Right lobe of liver (tissue), 6 donors: ENCODE results near the gene MLH1. TPM values are rescaled to one million over a fixed set of nuclear protein-coding genes. Genes with fewer than 3 reads are reported as not detected.

Experiments
- ATAC-seq, 4 donors: fragments of 200-7000 bp; cut with Tn5 transposase; one replicate each; pipeline ENCODE4 v1.9.1; 2020; ENCODE audit warnings: mild to moderate bottlenecking in 4 of 4, moderate library complexity in 4 of 4
- DNase-seq, 3 donors: peaks; one replicate each; pipeline ENCODE4 v3.0.0-alpha.2; 2020
- H3K27ac ChIP-seq, 3 donors: fragments of 200-600 bp; one replicate each; pipeline ENCODE4 v1.8.0; 2022
- H3K27me3 ChIP-seq, 2 donors: fragments of 200-600 bp; one replicate each; pipeline ENCODE4 v1.8.0; 2022
- H3K36me3 ChIP-seq, 4 donors: fragments of 200-600 bp; sonication (generic) in 1 of 4; one replicate each; pipeline versions ENCODE4 v1.5.1 to v1.8.0; 2017 to 2022; ENCODE audit warnings: control low read depth in 1 of 4
- H3K4me1 ChIP-seq, 4 donors: fragments of 200-600 bp; sonication (generic) in 1 of 4; one replicate each; pipeline versions ENCODE4 v1.5.1 to v1.8.0; 2017 to 2022; ENCODE audit warnings: control low read depth in 1 of 4
- H3K4me3 ChIP-seq, 3 donors: fragments of 200-600 bp; one replicate each; pipeline ENCODE4 v1.8.0; 2022
- H3K9me3 ChIP-seq, 4 donors: fragments of 200-600 bp; sonication (generic) in 1 of 4; one replicate each; pipeline versions ENCODE4 v1.5.1 to v1.8.0; 2017 to 2022; ENCODE audit warnings: control low read depth in 1 of 4
- POLR2A ChIP-seq: fragments of 450-650 bp; IDR thresholded peaks from one replicate; pipeline ENCODE4 v1.6.1; 2017; ENCODE audit warnings: antibody characterized with exemption, mild to moderate bottlenecking
- WGBS: methylation state at CpG from one replicate; pipeline ENCODE4 v1.1.6; 2018; ENCODE audit warnings: low coverage, low lambda C conversion rate; ENCODE audit not compliant: insufficient coverage; ENCODE audit errors: missing lambda C conversion rate; 5-methylcytosine and 5-hydroxymethylcytosine counted together
- intact Hi-C, 2 donors: fragments of 100-400 bp; cut with DNase I; formaldehyde crosslinking; loops; one replicate each; pipeline versions ENCODE4 v1.11.2 to v1.14.1; 2022
- total RNA-seq, 6 experiments: library from RNA; depleted of rRNA in 2 of 6; stranded (reverse); fragments of >200 nt in 2 of 6; fragmentation: NEBNext Ultra II Directional in 3 of 6; extraction: Animal tissue kit (Norgen Biotek cat#: 25700) in 3 of 6; gene quantifications; one replicate each; pipeline versions ENCODE4 v1.1.0 to v1.2.4, GENCODE V29; 2016 to 2023
- TF ChIP-seq, protein P1 (sequence below), 4 donors: fragments of 200-600 bp in 3 of 4; fragments of 450-650 bp in 1 of 4; IDR thresholded peaks; one replicate each; pipeline versions ENCODE4 v1.5.1 to v1.8.0; 2016 to 2022; ENCODE audit warnings: antibody characterized with exemption in 4 of 4, mild to moderate bottlenecking in 2 of 4
- donor health status: DM: no; HTN: yes; CAD: no.
- donor health status: DM: no; HTN: no; CAD: no.
- donor health status: DM: no; HTN: no; CAD: no.
- donor health status: DM: no; HTN: yes; CAD: no.
- donor health status: DM: no; HTN: yes; CAD: no.

MLH1 gene
- total RNA-seq, 6 experiments from 2014 or later, result 13.1 to 23.2 (median 15.3) TPM

DNA sequence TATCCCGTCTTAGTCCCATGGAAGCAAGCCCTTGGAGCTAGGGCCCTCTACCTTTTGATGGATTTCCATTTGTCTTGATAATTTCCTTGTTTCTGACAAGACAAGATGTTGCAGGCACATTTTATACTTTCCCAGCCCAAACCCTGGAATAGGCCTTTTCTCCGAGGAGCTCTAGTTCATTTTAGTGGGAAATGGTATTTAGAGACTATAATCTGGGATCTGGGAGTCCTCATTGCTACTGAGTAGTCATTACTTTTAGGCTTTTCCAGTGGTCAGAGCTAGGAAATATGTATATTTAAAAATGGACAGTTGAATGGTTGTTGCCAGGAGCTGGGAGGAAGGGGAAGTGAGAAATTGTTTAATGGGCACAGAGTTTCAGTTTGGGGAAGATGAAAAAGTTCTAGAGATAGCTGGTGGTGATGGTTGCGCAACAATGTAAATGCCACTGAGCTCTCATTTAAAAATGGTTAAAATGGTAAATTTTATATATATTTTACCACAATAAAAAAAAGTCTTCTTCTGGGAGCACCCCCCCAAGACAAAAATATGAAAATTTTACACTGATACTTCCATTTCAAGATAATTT is 31.6 kb downstream of the MLH1 start:
- peaks cover 0 to 24% (median 12%) of the 10 kb centered on the region in 4 donors for H3K36me3 ChIP-seq

DNA sequence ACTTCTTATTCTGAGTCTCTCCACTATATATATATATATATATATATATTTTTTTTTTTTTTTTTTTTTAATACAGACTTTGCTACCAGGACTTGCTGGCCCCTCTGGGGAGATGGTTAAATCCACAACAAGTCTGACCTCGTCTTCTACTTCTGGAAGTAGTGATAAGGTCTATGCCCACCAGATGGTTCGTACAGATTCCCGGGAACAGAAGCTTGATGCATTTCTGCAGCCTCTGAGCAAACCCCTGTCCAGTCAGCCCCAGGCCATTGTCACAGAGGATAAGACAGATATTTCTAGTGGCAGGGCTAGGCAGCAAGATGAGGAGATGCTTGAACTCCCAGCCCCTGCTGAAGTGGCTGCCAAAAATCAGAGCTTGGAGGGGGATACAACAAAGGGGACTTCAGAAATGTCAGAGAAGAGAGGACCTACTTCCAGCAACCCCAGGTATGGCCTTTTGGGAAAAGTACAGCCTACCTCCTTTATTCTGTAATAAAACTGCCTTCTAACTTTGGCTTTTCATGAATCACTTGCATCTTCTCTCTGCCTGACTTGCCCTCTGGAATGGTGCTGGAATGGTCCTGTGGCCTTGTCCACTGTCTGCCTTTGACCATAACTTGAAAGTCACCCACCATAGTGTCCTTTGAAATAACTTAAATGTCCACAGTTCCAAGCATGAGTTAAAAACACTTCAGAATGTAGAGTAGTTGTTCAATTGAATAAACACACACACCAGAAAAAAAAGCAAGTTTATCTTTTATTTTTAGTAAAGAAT is 32.4 kb downstream of the MLH1 start:
- H3K27me3 ChIP-seq, result no peaks in the 10 kb centered on the region
- DNase-seq (no peak), ATAC-seq (no peak)
- H3K4me3 ChIP-seq, result no peak overlapping the region
- WGBS, result 93% methylated on average over 3 of the region's 3 CpGs
- TF ChIP-seq POLR2A, result no peak
- TF ChIP-seq, protein P1, sequence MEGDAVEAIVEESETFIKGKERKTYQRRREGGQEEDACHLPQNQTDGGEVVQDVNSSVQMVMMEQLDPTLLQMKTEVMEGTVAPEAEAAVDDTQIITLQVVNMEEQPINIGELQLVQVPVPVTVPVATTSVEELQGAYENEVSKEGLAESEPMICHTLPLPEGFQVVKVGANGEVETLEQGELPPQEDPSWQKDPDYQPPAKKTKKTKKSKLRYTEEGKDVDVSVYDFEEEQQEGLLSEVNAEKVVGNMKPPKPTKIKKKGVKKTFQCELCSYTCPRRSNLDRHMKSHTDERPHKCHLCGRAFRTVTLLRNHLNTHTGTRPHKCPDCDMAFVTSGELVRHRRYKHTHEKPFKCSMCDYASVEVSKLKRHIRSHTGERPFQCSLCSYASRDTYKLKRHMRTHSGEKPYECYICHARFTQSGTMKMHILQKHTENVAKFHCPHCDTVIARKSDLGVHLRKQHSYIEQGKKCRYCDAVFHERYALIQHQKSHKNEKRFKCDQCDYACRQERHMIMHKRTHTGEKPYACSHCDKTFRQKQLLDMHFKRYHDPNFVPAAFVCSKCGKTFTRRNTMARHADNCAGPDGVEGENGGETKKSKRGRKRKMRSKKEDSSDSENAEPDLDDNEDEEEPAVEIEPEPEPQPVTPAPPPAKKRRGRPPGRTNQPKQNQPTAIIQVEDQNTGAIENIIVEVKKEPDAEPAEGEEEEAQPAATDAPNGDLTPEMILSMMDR (IDR thresholded peaks at IDR 0.05), result no peak
- H3K27ac ChIP-seq, result no peak overlapping the region
- peaks cover 0 to 16% (median 9%) of the 10 kb centered on the region in 4 donors for H3K36me3 ChIP-seq
- peaks cover 0 to 26% (median 0%) of the 10 kb centered on the region in 4 donors for H3K4me1 ChIP-seq
- no peaks in the 10 kb centered on the region for H3K9me3 ChIP-seq
- intact Hi-C loops, result loop anchor here (10.0 kb wide), 1 partner anchor 189 kb away; no protein-coding TSS in a partner anchor

More for the DNA sequence above, 31.6 kb downstream of the MLH1 start:
- intact Hi-C loops, result loop anchor here (10.0 kb wide), 1 partner anchor 190 kb away; no protein-coding TSS in a partner anchor
- WGBS, result 82% methylated on average over 3 of the region's 3 CpGs
- Histone ChIP-seq H3K27ac (no peak overlapping the region), H3K4me3 (no peak overlapping the region), H3K9me3 (no peaks in the 10 kb centered on the region), H3K4me1 (peaks cover 0 to 20% (median 0%) of the 10 kb centered on the region in 4 donors), H3K27me3 (no peaks in the 10 kb centered on the region)
- ATAC-seq (no peak), DNase-seq (no peak)
- TF ChIP-seq POLR2A, result no peak
- TF ChIP-seq, protein P1 (IDR thresholded peaks at IDR 0.05), result no peak

DNA sequence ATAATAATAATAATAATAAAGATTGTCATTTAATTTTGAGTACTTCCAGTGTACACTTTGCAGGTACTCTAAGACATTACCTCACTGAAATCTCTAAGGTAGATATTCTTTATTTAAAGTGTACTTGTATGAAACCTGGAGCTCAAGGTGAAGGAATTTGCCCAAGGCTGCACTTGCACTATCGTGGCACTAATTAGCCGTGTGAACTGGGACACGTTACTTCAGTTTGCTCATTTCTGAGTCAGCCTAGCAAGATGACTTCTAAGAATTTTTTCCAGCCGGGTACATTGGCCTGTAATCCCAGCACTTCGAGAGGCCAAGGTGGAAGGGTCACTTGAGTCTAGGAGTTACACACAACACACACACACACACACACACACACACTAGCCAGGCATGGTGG is 33.5 kb downstream of the MLH1 start:
- Histone ChIP-seq H3K27me3 (no peaks in the 10 kb centered on the region), H3K4me1 (peaks cover 0 to 29% (median 0%) of the 10 kb centered on the region in 4 donors), H3K27ac (no peak overlapping the region), H3K36me3 (peaks cover 0 to 11% (median 3%) of the 10 kb centered on the region in 4 donors), H3K4me3 (no peak overlapping the region), H3K9me3 (no peaks in the 10 kb centered on the region)
- DNase-seq, result no peak
- no peak for ATAC-seq
- intact Hi-C loops, result loop anchor here (10.0 kb wide), 1 partner anchor 188 kb away; no protein-coding TSS in a partner anchor
- TF ChIP-seq, protein P1 (IDR thresholded peaks at IDR 0.05), result no peak
- TF ChIP-seq POLR2A, result no peak
- WGBS, result no CpG with 5 or more reads among the region's 5 CpGs

DNA sequence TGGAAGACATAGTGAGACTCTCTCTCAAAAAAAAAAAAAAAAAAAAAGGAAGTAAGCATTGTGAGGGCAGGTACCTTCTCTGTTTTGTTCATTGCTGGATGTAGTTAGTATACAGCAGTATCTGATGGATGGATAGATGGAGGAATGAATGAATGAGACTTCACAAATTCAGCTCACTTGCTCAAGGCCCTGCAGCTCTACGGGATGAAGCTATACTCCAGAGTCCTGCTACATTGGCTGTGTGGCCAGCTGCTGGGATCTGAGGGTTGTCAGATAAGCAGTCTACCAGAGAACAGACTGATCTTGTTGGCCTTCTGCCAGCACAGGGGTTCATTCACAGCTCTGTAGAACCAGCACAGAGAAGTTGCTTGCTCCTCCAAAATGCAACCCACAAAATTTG is 35.0 kb downstream of the MLH1 start:
- Histone ChIP-seq H3K27ac (peak overlapping the region in 1 of 3 donors; percentile 62), H3K27me3 (no peaks in the 10 kb centered on the region), H3K9me3 (no peaks in the 10 kb centered on the region), H3K4me3 (no peak overlapping the region), H3K4me1 (peaks cover 0 to 29% (median 0%) of the 10 kb centered on the region in 4 donors), H3K36me3 (peaks cover 0 to 11% (median 2%) of the 10 kb centered on the region in 4 donors)
- whole genome bisulfite sequencing, result 50% methylated on average over 1 of the region's 1 CpG
- DNase-seq (peak in 2 of 3 donors; percentile 34 to 68), ATAC-seq (peak; percentile 27 to 73 (median 50))
- intact Hi-C loops, result loop anchor here (10.0 kb wide), 1 partner anchor 186 kb away; no protein-coding TSS in a partner anchor
- TF ChIP-seq POLR2A, result no peak
- TF ChIP-seq, protein P1 (IDR thresholded peaks at IDR 0.05), result no peak
